Left colon (tissue), 2 donors: ENCODE measurements around the gene TDRD9. TPM values are rescaled to one million over a fixed set of nuclear protein-coding genes. Genes with fewer than 3 reads are reported as not detected.
A peak's percentile ranks its signal among the peaks of the same experiment; 100 is the strongest.

Source experiments
- ATAC-seq: fragments of 200-7000 bp; cut with Tn5 transposase; one replicate; pipeline ENCODE4 v1.9.1; 2020; ENCODE audit warnings: mild to moderate bottlenecking, moderate library complexity
- DNase-seq, 2 donors: peaks; one replicate each; pipeline ENCODE4 v3.0.0-alpha.2; 2020
- intact Hi-C, 2 donors: fragments of 100-400 bp; cut with DNase I in 1 of 2; cut with micrococcal nuclease in 1 of 2; formaldehyde crosslinking; loops; one replicate each; pipeline versions ENCODE4 v1.11.2 to v1.14.0; 2022; cut with DNase I, micrococcal nuclease
- total RNA-seq, 2 donors: library from RNA; stranded (reverse); fragmentation: NEBNext Ultra II Directional; extraction: Animal tissue kit (Norgen Biotek cat#: 25700); gene quantifications; one replicate each; pipeline ENCODE4 v1.2.1, GENCODE V29; 2021
- donor health status: DM: no; HTN: no; CAD: no.
- donor health status: DM: yes; HTN: yes; CAD: no.

The TDRD9 gene
- total RNA-seq, 2 donors from 2014 or later, result 0.22 to 0.24 TPM

DNA sequence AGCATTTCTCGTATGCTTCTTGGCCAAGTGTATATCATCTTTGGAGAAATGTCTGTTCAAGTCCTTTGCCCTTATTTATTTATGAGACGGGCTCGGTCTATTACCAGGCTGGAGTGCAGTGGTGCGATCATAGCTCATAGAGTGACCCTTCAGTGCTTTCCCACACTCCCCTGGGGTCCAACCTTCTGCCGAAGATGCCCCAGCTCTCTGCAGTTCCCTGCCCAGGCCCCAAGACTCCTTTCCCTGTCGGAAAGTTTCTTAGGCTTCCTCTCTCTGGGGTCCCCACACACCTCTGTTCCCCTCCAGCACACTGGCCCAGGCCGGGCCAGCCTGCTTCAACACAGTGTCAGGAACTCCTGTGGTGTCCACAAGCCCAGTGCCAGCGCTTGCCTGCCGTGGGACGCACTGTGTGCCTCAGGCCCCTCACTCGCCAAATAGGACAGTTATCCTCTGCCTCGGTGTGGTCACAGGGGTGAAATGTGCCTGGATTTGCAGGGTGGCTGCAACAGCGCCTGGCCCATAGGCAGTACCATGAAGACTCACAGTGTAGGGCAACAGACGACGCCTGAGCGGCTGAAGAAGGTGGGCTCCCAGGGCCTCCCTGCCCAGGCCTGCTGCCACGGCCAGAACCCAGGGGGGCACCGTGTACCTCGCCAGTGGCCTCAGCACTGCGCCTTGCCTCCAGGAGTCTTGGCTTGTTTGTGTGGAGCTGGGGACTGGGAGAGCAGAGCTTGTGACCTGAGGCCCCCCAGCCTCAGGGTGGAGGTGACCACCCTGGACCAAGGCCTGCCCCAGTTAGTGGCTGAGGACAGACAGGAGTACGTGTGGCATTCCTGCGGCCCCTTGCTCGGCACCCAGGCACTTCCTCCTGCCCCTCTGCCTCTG lies 152.4 kb downstream of the TDRD9 start:
- intact Hi-C loops, result no loop called here
- no peak for ATAC-seq
- no peak for DNase-seq

DNA sequence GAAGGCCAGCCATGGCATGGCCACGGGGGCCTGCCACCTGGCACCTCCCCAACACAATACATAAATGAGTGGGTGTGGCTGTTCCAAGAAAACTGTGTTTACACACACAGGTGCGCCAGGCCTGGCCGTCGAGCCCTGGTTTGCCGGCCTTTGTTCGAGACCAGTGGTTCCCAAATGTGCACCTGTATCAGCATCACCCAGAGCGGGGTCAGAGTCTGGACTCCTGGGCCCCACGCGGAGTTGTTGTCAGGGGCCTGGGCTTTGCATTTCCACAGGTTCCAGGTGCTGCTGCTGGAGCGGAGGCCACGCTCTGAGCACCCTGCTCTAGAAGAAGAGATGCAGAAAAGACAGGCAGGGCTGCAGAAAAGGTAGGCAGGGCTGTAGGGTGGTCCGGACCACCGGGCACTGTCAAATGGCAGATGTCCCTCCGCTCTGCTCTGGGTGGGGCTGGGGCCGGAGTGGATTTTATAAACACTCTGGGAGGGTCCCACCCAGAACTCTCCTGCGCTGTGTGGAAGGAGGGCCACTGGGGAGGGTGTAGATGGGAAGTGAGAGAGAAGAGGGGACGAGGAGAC lies 153.1 kb downstream of the TDRD9 start:
- DNase-seq (peak; percentile 84 to 86), ATAC-seq (peak; percentile 68)
- intact Hi-C loops, result no loop called here

DNA sequence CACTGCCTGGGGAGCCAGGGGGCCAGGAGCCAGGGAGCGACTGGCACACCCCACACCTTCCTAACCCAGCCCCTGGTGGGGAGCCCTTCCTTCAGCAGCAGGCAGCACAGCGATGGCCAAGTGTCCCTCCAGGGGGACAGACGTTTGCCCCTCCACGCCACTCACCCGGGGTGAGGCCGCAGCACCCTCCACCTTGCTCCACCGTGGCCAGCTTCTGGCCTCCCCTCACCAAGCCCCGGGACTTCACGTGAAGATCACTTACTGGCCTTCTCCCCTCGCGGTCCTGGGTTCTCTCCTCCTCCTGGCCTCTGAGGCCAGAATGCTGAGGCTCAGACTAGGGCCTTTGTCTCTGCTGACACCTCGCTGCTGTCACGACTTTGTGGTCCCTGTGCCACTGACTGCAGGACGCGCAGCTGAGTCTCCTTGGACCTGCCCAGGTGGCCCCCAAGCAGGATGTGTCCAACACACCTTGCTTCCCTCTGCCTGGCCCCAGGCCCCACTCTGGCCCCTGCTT lies 153.8 kb downstream of the TDRD9 start:
- DNase-seq, result peak in 1 of 2 donors; percentile 20
- intact Hi-C loops, result no loop called here
- peak; percentile 9 for ATAC-seq

DNA sequence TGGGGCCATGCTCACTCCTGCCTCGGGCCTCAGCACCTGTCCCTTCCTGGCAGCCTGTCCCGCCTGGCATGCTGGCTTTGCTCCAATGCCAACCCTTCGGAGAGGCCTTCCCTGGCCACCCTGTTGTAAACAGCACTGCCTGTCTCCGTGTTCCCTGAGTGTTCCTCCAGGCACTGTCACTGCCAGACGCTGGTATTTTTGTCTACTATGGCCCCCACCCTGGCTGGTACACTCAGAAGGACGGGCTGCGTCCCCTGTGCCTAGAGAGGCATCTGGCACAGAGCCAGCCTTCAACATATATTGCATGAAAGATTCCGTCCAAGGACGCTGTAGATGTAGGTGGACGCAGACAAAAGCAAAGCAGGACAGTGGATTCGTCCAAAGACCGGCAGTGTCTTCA lies 154.6 kb downstream of the TDRD9 start:
- intact Hi-C loops, result no loop called here
- DNase-seq (peak; percentile 85 to 89), ATAC-seq (peak; percentile 58)

DNA sequence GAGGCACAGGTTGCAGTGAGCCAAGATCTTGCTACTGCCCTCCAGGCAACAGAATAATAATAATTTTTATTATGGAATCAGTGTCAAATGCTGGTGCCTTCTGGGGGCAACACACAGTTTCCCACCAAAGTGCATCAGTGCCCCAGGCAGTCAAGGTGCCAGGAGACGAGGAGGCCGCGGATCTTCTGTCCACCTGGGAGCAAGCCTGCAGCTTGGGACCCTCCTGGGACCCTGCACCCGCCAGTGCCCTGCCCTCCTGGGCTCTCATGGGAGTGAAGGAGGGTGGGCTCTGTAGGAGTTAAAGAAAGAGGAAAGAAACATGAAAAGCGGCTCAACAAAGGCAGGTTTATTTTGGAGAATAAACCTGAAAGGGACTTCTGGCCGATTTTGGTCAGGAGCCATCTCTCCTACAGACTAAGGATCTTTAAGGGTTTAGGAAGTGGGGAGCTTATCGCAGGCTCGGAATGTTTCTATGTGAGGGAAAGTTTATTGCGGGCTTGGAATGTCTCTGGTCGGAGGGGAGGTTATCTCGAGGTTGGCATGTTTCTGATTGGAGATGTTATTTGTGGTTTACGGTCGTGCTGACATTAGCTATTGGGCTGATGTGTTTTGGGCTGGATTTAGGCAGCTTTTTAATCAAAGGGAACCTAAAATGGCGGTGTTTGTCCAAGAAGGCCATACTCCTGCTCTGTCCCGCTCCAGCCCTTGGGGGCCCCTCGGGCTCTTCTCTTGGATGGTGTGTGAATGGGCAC lies 156.2 kb downstream of the TDRD9 start:
- DNase-seq (peak in 1 of 2 donors; percentile 8), ATAC-seq (no peak)
- intact Hi-C loops, result no loop called here

DNA sequence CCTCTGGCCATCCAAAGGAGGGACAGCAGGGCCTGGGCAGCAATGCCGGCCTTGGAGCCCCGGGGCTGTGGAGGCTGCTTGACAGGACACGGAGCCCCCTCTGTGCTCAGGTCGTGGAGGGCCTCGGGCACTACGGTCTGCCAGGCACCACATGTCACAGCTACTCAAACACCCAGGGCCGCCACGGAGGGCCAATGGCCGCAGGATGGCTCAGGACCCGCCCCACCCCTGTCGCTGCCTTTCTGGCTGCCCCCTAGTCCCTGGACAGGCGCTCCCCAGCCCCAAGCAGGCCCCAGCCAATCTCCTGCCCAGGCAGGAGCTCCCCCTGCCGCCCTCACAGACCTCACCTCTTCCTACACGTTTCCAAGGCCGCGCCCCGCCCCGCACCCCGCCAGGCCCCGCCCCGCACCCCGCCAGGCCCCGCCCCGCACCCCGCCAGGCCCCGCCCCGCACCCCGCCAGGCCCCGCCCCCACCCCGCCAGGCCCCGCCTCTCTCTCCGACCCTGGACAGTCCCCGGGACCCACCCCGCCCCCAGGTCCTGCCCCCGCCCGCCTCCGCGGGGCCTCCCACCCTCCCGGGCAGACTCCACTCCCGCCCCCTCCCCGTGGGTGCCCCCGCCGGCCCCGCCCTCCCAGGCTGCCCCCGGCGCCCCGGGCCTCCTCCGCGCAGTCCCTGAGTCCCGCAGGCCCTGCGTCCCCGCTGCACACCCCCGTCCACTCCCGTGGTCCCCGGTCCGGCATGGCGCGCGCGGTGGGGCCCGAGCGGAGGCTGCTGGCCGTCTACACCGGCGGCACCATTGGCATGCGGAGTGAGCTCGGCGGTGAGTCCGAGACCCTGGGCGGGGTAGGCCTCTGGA lies 157.0 kb downstream of the TDRD9 start, which contains the start of gene ASPG:
Gene ASPG (plus strand): TSS at position 669 of the 857 bp plus-strand sequence. CDS start 71 bp downstream, at position 740.
- DNase-seq (peak; percentile 56 to 80), ATAC-seq (no peak)
- intact Hi-C loops, result no loop called here

DNA sequence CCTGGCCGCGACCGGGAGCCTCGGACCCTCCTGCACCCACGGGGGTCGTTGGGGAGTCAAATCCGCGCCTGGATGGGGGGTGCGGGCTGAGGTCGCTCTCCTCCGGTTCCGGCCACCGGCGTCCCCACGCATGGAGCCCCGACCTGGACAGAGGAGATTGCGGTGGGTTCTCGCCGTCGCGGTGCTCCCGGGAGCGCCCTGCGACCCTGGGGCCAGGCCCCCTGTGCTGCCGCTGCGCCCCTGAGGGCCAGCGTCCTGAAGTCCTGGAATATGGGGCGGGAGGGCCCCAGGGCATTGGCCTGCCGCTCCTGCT lies 157.6 kb downstream of the TDRD9 start:
- intact Hi-C loops, result no loop called here
- DNase-seq, result no peak
- no peak for ATAC-seq

DNA sequence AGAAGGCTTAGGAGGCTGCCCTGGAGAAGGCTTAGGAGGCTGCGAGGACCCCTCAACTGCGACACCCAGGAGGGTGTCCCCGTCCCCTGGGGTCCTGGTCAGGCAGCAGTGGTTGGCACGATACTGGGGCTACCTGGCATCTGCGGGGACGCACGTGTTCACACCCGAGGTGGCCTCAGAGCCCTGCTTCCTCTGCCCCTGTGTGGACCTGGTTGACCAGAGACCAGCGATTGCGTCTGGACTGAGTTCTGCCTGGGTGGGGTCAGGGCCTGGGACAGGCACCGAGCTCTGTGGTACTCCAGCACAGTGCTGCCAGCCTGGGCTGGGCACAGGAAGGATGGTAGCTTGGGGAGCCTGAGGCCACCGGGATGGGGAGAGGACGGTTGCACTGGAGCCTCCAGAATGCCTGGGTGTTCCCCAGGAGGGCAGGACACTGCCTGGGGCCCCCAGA lies 158.0 kb downstream of the TDRD9 start:
- intact Hi-C loops, result no loop called here
- ATAC-seq (no peak), DNase-seq (peak; percentile 16 to 35)

DNA sequence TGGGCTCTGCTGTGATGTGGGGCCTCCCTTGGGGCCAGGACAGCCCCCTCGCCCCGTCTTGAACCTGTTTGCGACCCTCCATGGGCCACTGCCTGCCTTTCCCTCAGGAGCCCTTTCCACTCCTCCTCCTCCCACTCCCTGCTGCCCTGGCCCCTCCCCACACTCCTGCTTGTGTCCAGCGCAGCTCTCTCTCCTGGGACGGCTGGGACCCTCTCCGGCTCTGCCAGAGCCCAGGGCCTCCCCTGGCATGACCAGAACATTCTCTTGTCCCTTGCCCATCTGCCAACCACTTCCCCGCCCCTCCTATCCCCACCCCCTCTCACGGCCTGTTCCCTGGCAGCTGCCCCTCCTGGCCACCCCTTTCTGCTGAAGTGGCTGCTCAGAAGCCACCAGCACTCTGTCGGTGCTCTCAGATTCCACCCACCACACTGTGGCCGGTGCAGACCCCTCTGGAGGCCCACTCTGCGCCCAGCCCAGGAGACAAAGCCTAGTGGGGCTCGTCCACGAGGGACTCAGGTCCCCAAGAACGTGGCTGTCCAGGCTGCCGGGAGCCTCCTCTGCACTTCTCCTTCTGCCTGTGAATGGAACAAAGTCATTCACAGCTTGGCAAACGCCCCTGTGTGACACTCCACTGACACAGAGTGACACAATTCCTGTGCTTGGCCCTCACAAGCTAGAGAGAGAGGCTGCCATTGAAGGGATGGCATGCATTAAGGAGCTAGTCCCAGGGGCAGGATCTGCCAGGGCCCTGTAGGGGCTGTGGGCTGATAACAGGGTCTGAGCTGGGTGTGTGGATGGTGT lies 158.6 kb downstream of the TDRD9 start:
- intact Hi-C loops, result no loop called here
- peak; percentile 19 for ATAC-seq
- peak; percentile 37 to 43 for DNase-seq

DNA sequence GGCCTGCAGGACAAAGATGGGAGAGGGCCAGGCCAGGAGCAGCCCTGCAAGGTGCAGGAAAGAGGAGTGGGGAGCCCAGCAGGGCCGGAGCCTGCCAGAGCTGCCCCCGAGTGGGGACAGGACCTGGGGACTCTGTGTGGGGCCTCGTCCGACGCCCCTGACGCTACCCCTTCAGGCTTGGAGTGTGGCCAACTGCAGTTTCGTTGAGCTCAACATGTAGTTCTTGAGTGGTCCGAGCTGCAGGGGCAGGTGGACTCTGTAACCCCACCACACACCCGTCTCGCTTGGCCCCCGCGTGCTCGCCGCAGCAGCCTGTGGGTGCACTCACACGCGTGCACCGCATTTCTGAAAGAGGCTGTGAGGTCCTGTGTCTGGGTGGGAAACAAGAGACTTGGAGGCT lies 159.2 kb downstream of the TDRD9 start:
- intact Hi-C loops, result no loop called here
- ATAC-seq, result no peak
- DNase-seq, result peak; percentile 39 to 51

DNA sequence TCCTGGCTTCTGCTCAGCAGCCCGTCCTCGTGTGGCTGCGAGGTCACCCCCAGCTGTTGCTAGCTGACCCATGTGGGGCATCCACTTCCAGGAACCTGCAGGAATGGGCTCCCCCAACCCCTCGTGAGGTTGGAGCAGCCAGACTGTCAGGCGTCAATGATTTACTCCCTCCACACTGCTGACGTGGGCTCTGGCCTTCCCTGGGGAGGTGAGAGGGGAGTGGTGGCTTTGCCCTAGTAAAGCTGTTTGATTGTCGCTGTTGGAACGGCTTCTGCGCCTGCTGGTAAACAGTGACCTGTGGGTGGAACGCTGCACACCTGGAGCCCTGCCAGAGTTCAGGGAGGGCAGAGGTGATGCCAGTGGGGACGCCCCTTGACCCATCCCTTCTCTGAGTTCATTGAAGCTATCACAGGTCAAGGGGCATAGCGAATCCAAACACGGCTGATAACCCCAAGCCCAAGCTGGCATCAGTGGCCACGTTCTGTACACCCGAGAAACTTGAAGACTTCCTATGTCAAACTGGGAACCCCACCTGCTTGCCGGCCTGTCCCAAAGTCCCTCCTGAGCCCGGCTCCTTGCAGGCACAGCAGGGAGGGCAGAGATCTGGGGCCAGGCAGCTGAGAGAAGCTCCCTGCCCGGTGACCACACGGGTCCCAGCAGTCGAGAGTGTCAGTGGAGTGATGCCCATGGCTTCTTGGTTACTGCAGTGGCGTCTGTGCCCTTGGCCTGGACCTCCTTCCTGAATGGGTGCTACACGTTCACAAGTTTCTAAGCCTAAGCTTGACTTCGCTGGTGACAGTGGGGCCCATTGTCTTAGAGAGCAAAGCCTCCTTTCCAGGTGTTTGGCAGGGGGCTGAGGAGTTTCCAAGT lies 160.0 kb downstream of the TDRD9 start:
- ATAC-seq (peak; percentile 83), DNase-seq (peak; percentile 89 to 93)
- intact Hi-C loops, result no loop called here

DNA sequence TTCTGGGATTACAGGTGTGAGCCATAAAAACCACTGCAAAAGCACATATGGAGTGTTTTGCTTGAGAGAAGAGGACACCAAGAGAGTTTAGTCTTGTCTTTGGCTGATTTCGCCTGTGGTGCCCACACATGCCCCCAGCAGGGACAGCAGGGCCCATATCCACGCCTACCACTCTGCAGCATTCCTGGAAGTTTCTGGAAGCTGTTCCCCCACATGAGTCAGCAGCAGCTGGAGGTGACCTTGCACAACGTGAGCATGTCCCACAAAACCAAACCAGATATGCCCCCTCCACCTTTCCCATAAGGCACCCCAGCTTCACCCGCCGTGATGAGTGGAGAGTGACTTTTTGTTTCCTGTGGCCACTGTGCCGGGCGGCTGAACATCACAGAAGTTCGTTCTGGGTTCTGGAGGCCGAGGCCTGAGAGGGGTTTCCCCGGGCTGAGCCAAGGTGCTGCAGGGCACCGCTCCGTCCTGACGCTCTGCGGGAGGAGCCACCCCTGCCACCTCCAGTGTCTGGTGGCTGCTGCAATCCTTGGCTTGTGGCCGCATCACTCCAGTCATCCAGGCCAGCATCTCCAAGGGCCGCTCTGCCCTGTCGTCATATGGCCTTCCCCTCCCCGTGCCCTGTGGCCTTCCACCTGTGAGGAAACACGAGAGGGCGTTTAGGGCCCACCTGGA lies 162.0 kb downstream of the TDRD9 start:
- ATAC-seq (no peak), DNase-seq (peak in 1 of 2 donors; percentile 25)
- intact Hi-C loops, result no loop called here

DNA sequence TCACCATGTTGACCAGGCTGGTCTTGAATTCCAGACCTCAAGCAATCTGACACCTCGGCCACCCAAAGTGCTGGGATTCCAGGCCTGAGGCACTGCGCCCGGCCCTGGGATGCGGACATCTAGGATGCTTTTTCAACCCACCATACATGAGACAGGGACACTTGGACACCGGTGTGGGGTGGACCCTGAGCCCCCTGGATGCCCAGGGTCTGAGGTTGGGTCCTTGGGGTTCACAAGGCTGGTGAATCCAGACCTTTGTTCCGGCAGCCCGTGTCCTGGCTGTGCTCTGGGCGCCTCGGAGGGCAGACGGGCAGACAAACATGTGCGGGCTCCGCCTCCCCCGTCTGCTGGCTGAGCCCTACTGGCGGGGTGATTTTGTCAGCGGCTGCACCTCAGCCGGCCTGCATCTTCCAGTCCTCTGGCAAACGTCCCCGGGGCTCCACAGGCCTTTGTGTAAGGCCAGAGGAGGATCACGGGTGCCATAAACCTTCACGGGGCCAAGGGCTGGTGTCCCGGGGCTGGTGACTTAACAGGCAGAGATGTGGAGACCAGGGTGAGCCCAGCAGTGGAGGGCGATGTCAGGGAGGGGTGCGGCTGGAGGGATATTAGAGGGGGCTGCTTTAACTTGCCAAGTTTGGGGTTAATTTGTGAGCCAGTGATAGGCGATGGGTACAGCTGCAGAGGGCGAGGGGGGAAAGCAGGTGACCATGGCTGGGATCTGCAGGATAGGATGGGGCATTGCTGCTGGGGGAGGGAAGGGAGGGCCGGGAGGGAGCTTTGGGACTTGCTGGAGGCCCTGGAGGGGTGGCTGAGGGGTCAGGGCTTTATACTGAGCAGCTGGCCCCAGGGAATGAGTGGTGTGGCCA lies 163.0 kb downstream of the TDRD9 start:
- intact Hi-C loops, result no loop called here
- DNase-seq (peak; percentile 21 to 27), ATAC-seq (no peak)

DNA sequence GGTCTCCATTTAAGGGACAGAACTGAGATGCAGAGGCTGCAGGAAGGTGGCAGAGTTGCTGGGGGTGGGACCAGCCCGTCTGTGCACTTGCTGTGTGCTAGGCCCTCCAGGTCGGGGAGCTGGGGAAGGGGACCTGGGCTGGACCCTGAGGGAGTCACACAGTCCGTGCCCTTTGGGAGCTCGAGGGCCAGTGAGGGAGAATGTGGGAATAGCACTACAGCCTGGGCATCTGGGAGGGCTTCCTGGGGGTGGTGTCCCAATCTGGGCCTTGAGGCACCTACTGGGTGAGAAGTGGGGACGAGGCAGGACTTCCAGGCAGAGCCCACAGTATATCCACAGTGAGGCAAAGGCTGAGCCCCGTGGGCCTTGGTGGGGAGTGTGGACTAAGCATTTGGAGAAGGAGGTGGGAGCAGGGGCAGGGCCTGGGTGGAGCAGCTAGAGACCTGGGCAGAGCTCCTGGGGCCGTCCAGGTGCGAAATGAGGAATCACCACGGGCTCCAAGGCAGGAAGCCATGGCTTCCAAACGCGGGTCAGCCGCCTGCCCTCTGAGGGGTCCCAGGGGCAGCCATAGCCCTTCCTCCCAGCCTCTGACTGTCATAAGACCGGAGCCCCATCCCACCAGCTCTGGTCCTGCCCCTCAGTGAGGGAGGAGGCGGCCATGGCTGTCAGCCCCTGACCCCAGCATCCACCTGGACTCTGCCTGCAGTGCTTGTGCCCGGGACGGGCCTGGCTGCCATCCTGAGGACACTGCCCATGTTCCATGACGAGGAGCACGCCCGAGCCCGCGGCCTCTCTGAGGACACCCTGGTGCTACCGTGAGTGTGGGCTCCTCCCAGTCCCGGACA lies 163.9 kb downstream of the TDRD9 start:
- intact Hi-C loops, result no loop called here
- no peak for ATAC-seq
- peak; percentile 6 to 28 for DNase-seq
